ENCODE measurements around the gene NEDD4.
"Not testable (repeated sequence)": the region's sequence is repeated elsewhere in the genome, so short reads cannot be mapped to it uniquely, and the experiment has no call there.

NEDD4 gene

DNA sequence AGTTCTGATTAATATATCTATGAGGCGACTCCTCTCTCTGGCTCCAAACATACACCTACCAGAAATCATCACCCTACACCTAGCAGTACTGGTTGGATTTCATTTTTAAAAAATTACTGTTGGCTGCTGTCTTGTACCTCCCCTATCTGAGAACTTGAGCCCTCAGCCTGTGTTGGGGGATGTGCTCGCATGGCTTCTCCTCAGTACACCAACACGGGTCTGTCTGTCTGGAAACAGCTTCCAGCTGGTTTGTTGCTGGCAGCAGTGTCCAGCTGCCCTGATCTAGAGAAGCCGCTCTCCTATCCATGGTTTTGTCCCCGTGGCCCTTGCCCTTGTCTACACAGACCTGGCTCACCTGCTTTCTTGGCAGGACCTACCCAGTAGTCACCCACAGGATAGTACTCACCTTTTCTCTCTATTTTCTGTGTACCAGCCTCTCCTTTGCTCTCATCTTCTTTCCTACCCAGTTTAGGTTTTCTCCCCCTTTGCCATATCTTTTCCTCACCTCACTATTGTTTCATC is 43.2 kb upstream of the NEDD4 start:
- DNase-seq (ENCODE audit: low read depth) = no peak
- no peak overlapping the region for H3K4me3 ChIP-seq (ENCODE audit: low read depth, low read length)
- TF ChIP-seq, protein P1, sequence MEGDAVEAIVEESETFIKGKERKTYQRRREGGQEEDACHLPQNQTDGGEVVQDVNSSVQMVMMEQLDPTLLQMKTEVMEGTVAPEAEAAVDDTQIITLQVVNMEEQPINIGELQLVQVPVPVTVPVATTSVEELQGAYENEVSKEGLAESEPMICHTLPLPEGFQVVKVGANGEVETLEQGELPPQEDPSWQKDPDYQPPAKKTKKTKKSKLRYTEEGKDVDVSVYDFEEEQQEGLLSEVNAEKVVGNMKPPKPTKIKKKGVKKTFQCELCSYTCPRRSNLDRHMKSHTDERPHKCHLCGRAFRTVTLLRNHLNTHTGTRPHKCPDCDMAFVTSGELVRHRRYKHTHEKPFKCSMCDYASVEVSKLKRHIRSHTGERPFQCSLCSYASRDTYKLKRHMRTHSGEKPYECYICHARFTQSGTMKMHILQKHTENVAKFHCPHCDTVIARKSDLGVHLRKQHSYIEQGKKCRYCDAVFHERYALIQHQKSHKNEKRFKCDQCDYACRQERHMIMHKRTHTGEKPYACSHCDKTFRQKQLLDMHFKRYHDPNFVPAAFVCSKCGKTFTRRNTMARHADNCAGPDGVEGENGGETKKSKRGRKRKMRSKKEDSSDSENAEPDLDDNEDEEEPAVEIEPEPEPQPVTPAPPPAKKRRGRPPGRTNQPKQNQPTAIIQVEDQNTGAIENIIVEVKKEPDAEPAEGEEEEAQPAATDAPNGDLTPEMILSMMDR (IDR thresholded peaks at IDR 0.05; ENCODE audit: insufficient read depth, low read depth, low read length, missing control alignments) = no peak

DNA sequence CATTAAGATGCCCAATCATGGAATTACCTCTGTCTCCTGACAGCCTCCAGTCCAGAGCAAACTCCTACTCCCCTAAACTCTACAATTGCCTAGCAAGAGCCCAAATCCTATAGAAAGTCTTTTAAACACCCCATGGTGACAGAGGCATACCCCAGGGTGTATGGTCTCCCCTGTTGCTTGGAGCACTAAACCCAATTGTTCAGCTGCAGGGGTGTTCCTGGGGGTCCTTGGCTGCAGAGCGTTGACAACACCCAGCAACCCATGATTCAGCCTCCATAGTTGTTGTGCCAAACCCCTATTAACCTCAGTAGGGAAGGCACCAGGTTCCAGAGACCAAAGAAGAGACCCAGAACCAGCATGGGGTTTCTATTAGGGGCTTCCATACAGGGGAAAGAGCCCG is 41.8 kb upstream of the NEDD4 start:
- DNase-seq (ENCODE audit: low read depth) = no peak
- H3K4me3 ChIP-seq (ENCODE audit: low read depth, low read length) = no peak overlapping the region
- TF ChIP-seq, protein P1 (IDR thresholded peaks at IDR 0.05; ENCODE audit: insufficient read depth, low read depth, low read length, missing control alignments) = no peak

DNA sequence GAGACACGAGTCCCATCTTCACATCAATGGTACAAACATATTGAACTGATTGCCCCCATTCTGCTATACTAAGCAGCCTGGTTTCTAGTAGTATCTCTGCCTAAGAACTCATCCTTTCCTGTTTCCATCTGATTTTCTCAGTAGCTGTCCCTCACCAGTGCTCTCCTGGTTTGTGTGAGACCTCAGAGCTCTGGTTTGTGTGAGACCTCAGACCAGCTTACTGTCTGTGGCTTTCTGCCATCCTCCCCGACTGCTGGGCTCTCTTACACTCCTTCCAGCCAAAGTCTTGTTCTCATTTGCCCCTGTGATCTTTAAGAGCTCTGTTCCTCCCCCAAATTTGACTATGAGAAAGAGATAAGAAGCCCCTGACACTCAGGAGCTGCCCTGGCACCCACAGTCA is 41.1 kb upstream of the NEDD4 start:
- no peak overlapping the region for H3K4me3 ChIP-seq (ENCODE audit: low read depth, low read length)
- TF ChIP-seq, protein P1 (IDR thresholded peaks at IDR 0.05; ENCODE audit: insufficient read depth, low read depth, low read length, missing control alignments) = no peak
- DNase-seq (ENCODE audit: low read depth) = no peak

DNA sequence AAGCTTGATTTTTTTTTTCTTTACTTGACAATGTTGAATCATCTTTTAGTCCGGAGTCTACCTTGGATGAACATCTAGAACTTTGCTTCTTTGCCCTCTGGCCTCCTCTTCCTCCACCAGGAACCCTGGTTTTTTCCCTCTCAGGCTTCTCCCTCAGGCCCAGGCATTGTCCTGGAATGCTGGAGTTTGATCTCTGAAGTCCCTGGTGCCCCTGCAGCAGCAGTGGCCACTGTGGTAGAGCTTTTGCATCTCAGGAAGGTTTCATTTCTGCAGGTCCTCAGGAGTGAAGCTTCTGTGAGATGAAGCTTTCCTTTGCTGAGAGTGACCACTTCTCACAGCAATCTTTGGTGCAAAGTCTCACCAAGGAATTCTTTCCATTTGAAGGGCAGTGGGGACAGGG is 39.0 kb upstream of the NEDD4 start:
- no peak overlapping the region for H3K4me3 ChIP-seq (ENCODE audit: low read depth, low read length)
- no peak for DNase-seq (ENCODE audit: low read depth)

DNA sequence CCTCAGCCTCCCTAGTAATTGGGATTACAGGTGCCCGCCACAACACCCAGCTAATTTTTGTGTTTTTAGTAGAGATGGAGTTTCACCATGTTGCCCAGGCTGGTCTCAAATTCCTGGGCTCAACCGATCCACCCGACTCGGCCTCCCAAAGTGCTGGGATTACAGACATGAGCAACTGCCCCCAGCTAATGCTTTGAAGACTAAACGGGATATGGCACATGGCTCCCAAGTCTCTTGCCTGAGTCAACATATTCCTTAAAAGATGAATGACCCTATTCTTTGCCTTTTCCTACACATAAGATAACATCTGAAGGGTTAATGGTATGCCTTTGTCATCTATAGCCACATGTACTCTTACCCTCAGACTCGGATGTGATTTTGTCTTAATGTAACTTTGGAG is 38.4 kb upstream of the NEDD4 start:
- no peak for DNase-seq (ENCODE audit: low read depth)
- TF ChIP-seq, protein P1 (IDR thresholded peaks at IDR 0.05; ENCODE audit: insufficient read depth, low read depth, low read length, missing control alignments) = no peak
- H3K4me3 ChIP-seq (ENCODE audit: low read depth, low read length) = no peak overlapping the region

More for the DNA sequence above, 39.0 kb upstream of the NEDD4 start:
- TF ChIP-seq, protein P1 (IDR thresholded peaks at IDR 0.05; ENCODE audit: insufficient read depth, low read depth, low read length, missing control alignments) = no peak

DNA sequence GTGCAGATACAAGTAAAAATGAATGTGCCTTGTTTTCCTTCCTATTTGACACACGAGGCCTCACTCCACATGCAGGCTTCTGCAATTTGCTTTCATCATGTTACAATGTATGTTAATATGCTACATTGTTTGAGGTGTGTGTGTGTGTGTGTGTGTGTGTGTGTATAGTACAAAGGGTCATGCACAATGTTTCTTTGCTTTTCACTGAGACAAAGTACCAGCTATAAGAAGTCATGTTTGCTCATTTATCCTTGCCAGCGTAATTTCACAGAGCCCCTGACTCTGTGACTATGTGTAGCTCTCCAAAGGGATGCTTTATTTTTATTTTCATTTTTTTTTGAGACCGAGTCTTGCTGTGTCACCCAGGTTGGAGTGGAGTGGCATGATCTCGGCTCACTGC is 38.0 kb upstream of the NEDD4 start:
- no peak overlapping the region for H3K4me3 ChIP-seq (ENCODE audit: low read depth, low read length)
- TF ChIP-seq, protein P1 (IDR thresholded peaks at IDR 0.05; ENCODE audit: insufficient read depth, low read depth, low read length, missing control alignments) = no peak
- DNase-seq (ENCODE audit: low read depth) = no peak

DNA sequence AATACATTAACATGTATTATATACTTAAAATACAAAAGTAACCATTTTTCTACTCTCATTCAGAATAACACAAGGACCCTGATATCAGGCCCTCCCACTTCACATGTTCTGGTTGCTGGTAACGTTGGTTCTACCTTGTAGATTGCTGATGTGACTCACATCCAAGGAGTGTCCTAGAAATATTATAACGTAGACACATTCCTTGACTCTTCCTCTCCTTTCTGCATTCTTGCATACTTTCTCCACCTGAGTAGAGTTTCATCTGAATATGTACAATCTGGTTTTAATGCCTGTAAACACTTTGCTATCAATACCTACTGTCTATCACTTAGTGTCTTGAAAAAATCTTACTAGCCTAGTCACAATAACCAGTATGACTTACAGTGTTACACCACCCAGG is 35.0 kb upstream of the NEDD4 start:
- TF ChIP-seq, protein P1 (IDR thresholded peaks at IDR 0.05; ENCODE audit: insufficient read depth, low read depth, low read length, missing control alignments) = no peak
- no peak for DNase-seq (ENCODE audit: low read depth)

DNA sequence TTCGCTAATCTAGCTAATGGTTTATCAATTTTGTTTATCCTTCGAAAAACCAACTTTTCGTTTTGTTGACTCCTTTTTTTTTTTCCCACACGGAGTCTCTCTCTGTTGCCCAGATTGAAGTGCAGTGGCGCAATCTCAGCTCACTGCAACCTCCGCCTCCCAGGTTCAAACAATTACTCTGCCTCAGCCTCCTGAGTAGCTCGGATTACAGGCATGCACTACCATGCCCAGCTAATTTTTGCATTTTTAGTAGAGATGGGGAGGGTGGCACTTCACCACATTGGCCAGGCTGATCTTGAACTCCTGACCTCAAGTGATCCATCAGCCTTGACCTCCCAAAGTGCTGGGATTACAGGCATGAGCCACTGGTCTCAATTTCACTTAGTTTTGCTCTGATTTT is 29.7 kb upstream of the NEDD4 start:
- DNase-seq (ENCODE audit: low read depth); H3K4me3 ChIP-seq (ENCODE audit: low read depth, low read length): not testable (repeated sequence)

More for the DNA sequence above, 35.0 kb upstream of the NEDD4 start:
- H3K4me3 ChIP-seq (ENCODE audit: low read depth, low read length) = no peak overlapping the region
